Measurements from ENCODE around the gene LHPP.

- TF ChIP-seq, protein P1, sequence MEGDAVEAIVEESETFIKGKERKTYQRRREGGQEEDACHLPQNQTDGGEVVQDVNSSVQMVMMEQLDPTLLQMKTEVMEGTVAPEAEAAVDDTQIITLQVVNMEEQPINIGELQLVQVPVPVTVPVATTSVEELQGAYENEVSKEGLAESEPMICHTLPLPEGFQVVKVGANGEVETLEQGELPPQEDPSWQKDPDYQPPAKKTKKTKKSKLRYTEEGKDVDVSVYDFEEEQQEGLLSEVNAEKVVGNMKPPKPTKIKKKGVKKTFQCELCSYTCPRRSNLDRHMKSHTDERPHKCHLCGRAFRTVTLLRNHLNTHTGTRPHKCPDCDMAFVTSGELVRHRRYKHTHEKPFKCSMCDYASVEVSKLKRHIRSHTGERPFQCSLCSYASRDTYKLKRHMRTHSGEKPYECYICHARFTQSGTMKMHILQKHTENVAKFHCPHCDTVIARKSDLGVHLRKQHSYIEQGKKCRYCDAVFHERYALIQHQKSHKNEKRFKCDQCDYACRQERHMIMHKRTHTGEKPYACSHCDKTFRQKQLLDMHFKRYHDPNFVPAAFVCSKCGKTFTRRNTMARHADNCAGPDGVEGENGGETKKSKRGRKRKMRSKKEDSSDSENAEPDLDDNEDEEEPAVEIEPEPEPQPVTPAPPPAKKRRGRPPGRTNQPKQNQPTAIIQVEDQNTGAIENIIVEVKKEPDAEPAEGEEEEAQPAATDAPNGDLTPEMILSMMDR (IDR thresholded peaks at IDR 0.05): no peak
- TF ChIP-seq EZH2 (IDR thresholded peaks at IDR 0.05) (no peak), EZH2phosphoT487 (IDR thresholded peaks at IDR 0.05) (no peak)
Measured at GRCh38 chr10:124462348-124462695, 699 bp downstream of the LHPP start.

All from neural progenitor cell (in vitro differentiated cells).